CD14-positive monocyte (primary cell): ENCODE results near the gene LCORL. TPM values are rescaled to one million over a fixed set of nuclear protein-coding genes. Genes with fewer than 3 reads are reported as not detected.
A peak's percentile ranks its signal among the peaks of the same experiment; 100 is the strongest.

Experiments used
- DNase-seq, 3 donors: peaks; one replicate each; pipeline ENCODE4 v3.0.0-alpha.2; 2011 to 2022
- H2AFZ ChIP-seq: 2 replicates; pipeline ENCODE4 v1.6.0; 2012; ENCODE audit warnings: mild to moderate bottlenecking, low read depth, low read length, inconsistent platforms; ENCODE audit not compliant: insufficient read depth, poor library complexity, severe bottlenecking
- H3K27ac ChIP-seq, 2 donors: 1 replicate in 1 of 2; 2 replicates in 1 of 2; pipeline ENCODE4 v1.5.1; 2012 to 2013; ENCODE audit warnings: low read length in 2 of 2, control low read depth in 1 of 2, inconsistent platforms in 1 of 2, low read depth in 1 of 2, mild to moderate bottlenecking in 1 of 2
- H3K27me3 ChIP-seq, 2 donors: one replicate each; pipeline versions ENCODE4 v1.6.0 to v1.6.1; 2011 to 2013; ENCODE audit warnings: low read length in 2 of 2; ENCODE audit not compliant: control insufficient read depth in 2 of 2, insufficient read depth in 2 of 2
- H3K36me3 ChIP-seq, 2 donors: replicated peaks in 1 of 2; 1 replicate in 1 of 2; 2 replicates in 1 of 2; pipeline versions ENCODE4 v1.5.1 to v1.6.1; 2012 to 2013; ENCODE audit warnings: low read length in 2 of 2, control low read depth in 1 of 2, inconsistent platforms in 1 of 2, mild to moderate bottlenecking in 1 of 2; ENCODE audit not compliant: insufficient read depth in 2 of 2, control insufficient read depth in 1 of 2
- H3K4me1 ChIP-seq, 2 donors: 1 replicate in 1 of 2; 2 replicates in 1 of 2; pipeline versions ENCODE4 v1.5.1 to v1.6.1; 2012 to 2013; ENCODE audit warnings: low read length in 2 of 2, control low read depth in 1 of 2, inconsistent platforms in 1 of 2, mild to moderate bottlenecking in 1 of 2, moderate library complexity in 1 of 2; ENCODE audit not compliant: insufficient read depth in 2 of 2, control insufficient read depth in 1 of 2
- H3K4me2 ChIP-seq: replicated peaks from 2 replicates; pipeline ENCODE3; 2012; ENCODE audit warnings: low read length, moderate library complexity, mild to moderate bottlenecking; ENCODE audit not compliant: poor library complexity, severe bottlenecking; ENCODE audit errors: extremely low read depth
- H3K4me3 ChIP-seq, 3 experiments: fragments of 200-600 bp in 1 of 3; sonication (generic) in 1 of 3; replicated peaks in 1 of 3; 1 replicate in 2 of 3; 2 replicates in 1 of 3; pipeline ENCODE4 v1.5.1; 2011 to 2013; ENCODE audit warnings: low read length in 3 of 3, mild to moderate bottlenecking in 3 of 3, control low read depth in 2 of 3, low read depth in 2 of 3, inconsistent platforms in 1 of 3, moderate library complexity in 1 of 3
- H3K79me2 ChIP-seq: 2 replicates; pipeline ENCODE4 v1.6.0; 2012; ENCODE audit warnings: mild to moderate bottlenecking, control low read depth, inconsistent platforms, low read length, moderate library complexity; ENCODE audit not compliant: insufficient read depth
- H3K9ac ChIP-seq: 2 replicates; pipeline ENCODE4 v1.6.0; 2017; ENCODE audit warnings: low read length, mild to moderate bottlenecking; ENCODE audit not compliant: insufficient read depth, poor library complexity, severe bottlenecking
- H3K9me3 ChIP-seq, 2 donors: replicated peaks in 1 of 2; 1 replicate in 1 of 2; 2 replicates in 1 of 2; pipeline versions ENCODE4 v1.5.1 to v1.6.1; 2012 to 2013; ENCODE audit warnings: low read length in 2 of 2, control low read depth in 1 of 2; ENCODE audit not compliant: control insufficient read depth in 1 of 2, insufficient read depth in 1 of 2
- H4K20me1 ChIP-seq: 2 replicates; pipeline ENCODE4 v1.6.0; 2012; ENCODE audit warnings: mild to moderate bottlenecking, low read length, control low read depth, moderate library complexity; ENCODE audit not compliant: insufficient read depth
- H3K27ac Mint-ChIP-seq, 7 donors: one replicate each; pipeline ENCODE4 v1.8.0; 2020; ENCODE audit warnings: mild to moderate bottlenecking in 7 of 7, mixed read lengths in 7 of 7, moderate library complexity in 6 of 7, inconsistent platforms in 2 of 7
- H3K27me3 Mint-ChIP-seq, 3 donors: one replicate each; pipeline ENCODE4 v1.8.0; 2021 to 2022; ENCODE audit warnings: low read depth in 3 of 3, mild to moderate bottlenecking in 3 of 3, mixed read lengths in 3 of 3, moderate library complexity in 3 of 3, inconsistent platforms in 1 of 3
- H3K36me3 Mint-ChIP-seq, 2 donors: one replicate each; pipeline ENCODE4 v1.8.0; 2020; ENCODE audit warnings: mixed read lengths in 2 of 2, inconsistent platforms in 1 of 2, mild to moderate bottlenecking in 1 of 2
- H3K4me1 Mint-ChIP-seq: one replicate; pipeline ENCODE4 v1.8.0; 2020; ENCODE audit warnings: mild to moderate bottlenecking, mixed read lengths
- H3K4me3 Mint-ChIP-seq, 2 donors: one replicate each; pipeline ENCODE4 v1.8.0; 2020; ENCODE audit warnings: mild to moderate bottlenecking in 2 of 2, mixed read lengths in 2 of 2, moderate library complexity in 1 of 2
- H3K9me3 Mint-ChIP-seq, 7 donors: one replicate each; pipeline ENCODE4 v1.8.0; 2020 to 2022; ENCODE audit warnings: mixed read lengths in 7 of 7, mild to moderate bottlenecking in 6 of 7, moderate library complexity in 6 of 7, inconsistent platforms in 2 of 7
- WGBS: methylation state at CpG from one replicate; pipeline ENCODE4 v1.1.5; 2013; ENCODE audit warnings: missing lambda C conversion rate; ENCODE audit not compliant: insufficient coverage; 5-methylcytosine and 5-hydroxymethylcytosine counted together
- intact Hi-C, 2 donors: fragments of 100-400 bp; cut with micrococcal nuclease; formaldehyde crosslinking; loops; one replicate each; pipeline versions ENCODE4 v1.15.0 to v1.15.1; 2023
- polyA plus RNA-seq, 3 donors: library from polyadenylated mRNA; depleted of rRNA in 1 of 3; unstranded in 2 of 3; stranded (reverse) in 1 of 3; fragments of 300-500 nt in 2 of 3; fragments of >200 nt in 1 of 3; fragmentation: Illumina TruSeq in 2 of 3; gene quantifications; 1 replicate in 2 of 3; 2 replicates in 1 of 3; pipeline ENCODE4 v1.2.3, GENCODE V29; 2012 to 2021
- TF ChIP-seq, protein P1 (sequence below): fragments of 200-600 bp; IDR thresholded peaks from one replicate; pipeline ENCODE4 v1.8.0; 2022; ENCODE audit warnings: antibody characterized with exemption, mild to moderate bottlenecking

LCORL gene
- polyA plus RNA-seq, 3 donors, result 3.1 to 19.1 (median 9.6) TPM

DNA sequence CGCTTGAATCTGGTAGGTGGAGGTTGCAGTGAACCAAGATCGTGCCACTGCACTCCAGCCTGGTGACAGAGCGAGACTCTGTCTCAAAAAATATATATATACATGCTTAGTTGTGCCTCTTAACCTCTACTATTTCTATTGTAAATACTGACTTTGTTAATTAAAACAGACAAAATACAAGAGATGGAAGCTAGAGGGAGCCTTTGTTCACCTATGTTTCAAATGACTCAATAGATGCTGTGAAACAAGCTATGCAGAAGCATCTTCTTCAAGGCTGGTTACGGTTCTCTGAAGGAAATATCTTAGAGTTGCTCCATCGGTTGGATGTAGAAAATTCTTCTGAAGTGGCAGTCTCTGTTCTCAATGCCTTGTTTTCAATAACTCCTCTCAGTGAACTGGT lies 204.5 kb downstream of the LCORL start:
- H3K4me2 ChIP-seq, result no peak overlapping the region
- peak overlapping the region; percentile 55 for H2AFZ ChIP-seq
- peak; percentile 28 to 59 (median 51) for DNase-seq
- no peaks in the 10 kb centered on the region for H3K9me3 ChIP-seq
- H3K36me3 Mint-ChIP-seq, result peaks cover 11 to 48% of the 10 kb centered on the region in 2 donors
- H3K9ac ChIP-seq, result no peak overlapping the region
- H3K27me3 ChIP-seq, result no peaks in the 10 kb centered on the region
- peak overlapping the region in 2 of 7 donors; percentile 25 to 48 for H3K27ac Mint-ChIP-seq
- TF ChIP-seq, protein P1, sequence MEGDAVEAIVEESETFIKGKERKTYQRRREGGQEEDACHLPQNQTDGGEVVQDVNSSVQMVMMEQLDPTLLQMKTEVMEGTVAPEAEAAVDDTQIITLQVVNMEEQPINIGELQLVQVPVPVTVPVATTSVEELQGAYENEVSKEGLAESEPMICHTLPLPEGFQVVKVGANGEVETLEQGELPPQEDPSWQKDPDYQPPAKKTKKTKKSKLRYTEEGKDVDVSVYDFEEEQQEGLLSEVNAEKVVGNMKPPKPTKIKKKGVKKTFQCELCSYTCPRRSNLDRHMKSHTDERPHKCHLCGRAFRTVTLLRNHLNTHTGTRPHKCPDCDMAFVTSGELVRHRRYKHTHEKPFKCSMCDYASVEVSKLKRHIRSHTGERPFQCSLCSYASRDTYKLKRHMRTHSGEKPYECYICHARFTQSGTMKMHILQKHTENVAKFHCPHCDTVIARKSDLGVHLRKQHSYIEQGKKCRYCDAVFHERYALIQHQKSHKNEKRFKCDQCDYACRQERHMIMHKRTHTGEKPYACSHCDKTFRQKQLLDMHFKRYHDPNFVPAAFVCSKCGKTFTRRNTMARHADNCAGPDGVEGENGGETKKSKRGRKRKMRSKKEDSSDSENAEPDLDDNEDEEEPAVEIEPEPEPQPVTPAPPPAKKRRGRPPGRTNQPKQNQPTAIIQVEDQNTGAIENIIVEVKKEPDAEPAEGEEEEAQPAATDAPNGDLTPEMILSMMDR, result peak; percentile 76
- peaks cover 3 to 33% of the 10 kb centered on the region in 2 donors for H3K36me3 ChIP-seq
- peaks cover 11 to 28% of the 10 kb centered on the region in 2 donors for H3K4me1 ChIP-seq
- no peaks in the 10 kb centered on the region for H4K20me1 ChIP-seq
- H3K27ac ChIP-seq, result no peak overlapping the region
- no peaks in the 10 kb centered on the region for H3K9me3 Mint-ChIP-seq
- H3K27me3 Mint-ChIP-seq, result no peaks in the 10 kb centered on the region
- peaks cover 19% of the 10 kb centered on the region for H3K4me1 Mint-ChIP-seq
- peaks cover 91% of the 10 kb centered on the region for H3K79me2 ChIP-seq
- intact Hi-C loops, result loop anchor here in 1 of 2 donors (10.0 kb wide), 2 partner anchors 202 to 242 kb away; partner anchors contain the start of genes LAP3 and MED28
- no peak overlapping the region for H3K4me3 ChIP-seq
- no peak overlapping the region for H3K4me3 Mint-ChIP-seq
- no CpG with 5 or more reads among the region's 5 CpGs for WGBS

DNA sequence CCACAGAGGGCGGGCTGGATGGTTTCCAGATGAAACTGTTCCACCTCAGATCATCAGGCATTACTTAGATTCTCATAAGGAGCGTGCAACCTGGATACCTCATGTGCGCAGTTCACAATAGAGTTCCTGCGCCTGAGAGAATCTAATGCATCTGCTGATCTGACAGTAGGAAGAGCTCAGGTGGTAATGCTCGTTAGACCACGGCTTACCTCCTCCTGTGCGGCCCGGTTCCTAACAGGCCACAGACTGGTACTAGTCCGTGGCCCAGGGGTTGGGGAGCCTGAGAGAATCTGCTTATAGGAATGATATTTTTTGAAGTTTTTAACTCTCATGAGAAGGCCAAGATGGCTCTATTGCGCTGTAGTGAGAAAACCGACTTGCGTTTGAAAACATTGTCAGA lies 205.4 kb downstream of the LCORL start:
- no peaks in the 10 kb centered on the region for H3K27me3 Mint-ChIP-seq
- H3K4me1 Mint-ChIP-seq, result peaks cover 28% of the 10 kb centered on the region
- Histone ChIP-seq H3K36me3 (peaks cover 3 to 33% of the 10 kb centered on the region in 2 donors), H4K20me1 (no peaks in the 10 kb centered on the region), H3K9me3 (no peaks in the 10 kb centered on the region), H3K27me3 (no peaks in the 10 kb centered on the region), H2AFZ (no peak overlapping the region), H3K4me3 (no peak overlapping the region), H3K4me2 (no peak overlapping the region), H3K4me1 (peaks cover 17 to 36% of the 10 kb centered on the region in 2 donors), H3K9ac (no peak overlapping the region), H3K27ac (peak overlapping the region in 1 of 2 donors; percentile 56), H3K79me2 (peaks cover 91% of the 10 kb centered on the region)
- H3K36me3 Mint-ChIP-seq, result peaks cover 11 to 40% of the 10 kb centered on the region in 2 donors
- intact Hi-C loops, result loop anchor here in 1 of 2 donors (10.0 kb wide), 2 partner anchors 201 to 241 kb away; partner anchors contain the start of genes LAP3 and MED28
- TF ChIP-seq, protein P1, result no peak
- peak overlapping the region in 1 of 7 donors; percentile 57 for H3K27ac Mint-ChIP-seq
- no peak for DNase-seq
- WGBS, result 99% methylated on average over 11 of the region's 12 CpGs
- no peak overlapping the region for H3K4me3 Mint-ChIP-seq
- H3K9me3 Mint-ChIP-seq, result no peaks in the 10 kb centered on the region
